WTC11 (cell line): ENCODE measurements around the gene NDUFA6.

ENCODE experiments used
- SP1 ChIP-seq: sonication (generic); formaldehyde crosslinking; conservative IDR thresholded peaks from 2 replicates; pipeline ENCODE4 v1.8.1; 2022; ENCODE audit warnings: missing genetic modification reagents
- TCF7 ChIP-seq: sonication (generic); formaldehyde crosslinking; IDR thresholded peaks from 2 replicates; pipeline ENCODE4 v1.8.0; 2022; ENCODE audit warnings: mild to moderate bottlenecking, low read depth, missing genetic modification reagents, moderate library complexity
- ZBTB21 ChIP-seq: sonication (generic); formaldehyde crosslinking; IDR thresholded peaks from 2 replicates; pipeline ENCODE4 v1.8.1; 2023; ENCODE audit warnings: mild to moderate bottlenecking, missing genetic modification reagents, borderline replicate concordance
- ZNF317 ChIP-seq: sonication (generic); formaldehyde crosslinking; IDR thresholded peaks from 2 replicates; pipeline ENCODE4 v1.8.1; 2023; ENCODE audit warnings: low read depth, mild to moderate bottlenecking, moderate library complexity, missing genetic modification reagents, borderline replicate concordance
- ZNF416 ChIP-seq: fragments of 250-450 bp; sonication (Bioruptor Pico); IDR thresholded peaks from 2 replicates; pipeline ENCODE4 v1.9.0; 2021; ENCODE audit warnings: mild to moderate bottlenecking, inconsistent platforms
- TF ChIP-seq, protein P1 (sequence below): sonication (generic); formaldehyde crosslinking; IDR thresholded peaks from 2 replicates; pipeline ENCODE4 v1.8.0; 2022; ENCODE audit warnings: mild to moderate bottlenecking, missing genetic modification reagents
- TF ChIP-seq, protein P2 (sequence below): fragments of 200-600 bp; IDR thresholded peaks from 2 replicates; pipeline ENCODE4 v1.8.0; 2022; ENCODE audit warnings: antibody characterized with exemption
- TF ChIP-seq, protein P3 (sequence below): sonication (generic); formaldehyde crosslinking; IDR thresholded peaks from 2 replicates; pipeline ENCODE4 v1.8.1; 2022; ENCODE audit warnings: low read depth, mild to moderate bottlenecking, moderate library complexity, missing genetic modification reagents, borderline replicate concordance
- TF ChIP-seq, protein P4 (sequence below): sonication (generic); formaldehyde crosslinking; IDR thresholded peaks from 2 replicates; pipeline ENCODE4 v1.8.0; 2023; ENCODE audit warnings: missing genetic modification reagents
- TF ChIP-seq, protein P5 (sequence below): sonication (generic); formaldehyde crosslinking; IDR thresholded peaks from 2 replicates; pipeline ENCODE4 v1.8.1; 2023; ENCODE audit warnings: mild to moderate bottlenecking, missing genetic modification reagents, borderline replicate concordance

DNA sequence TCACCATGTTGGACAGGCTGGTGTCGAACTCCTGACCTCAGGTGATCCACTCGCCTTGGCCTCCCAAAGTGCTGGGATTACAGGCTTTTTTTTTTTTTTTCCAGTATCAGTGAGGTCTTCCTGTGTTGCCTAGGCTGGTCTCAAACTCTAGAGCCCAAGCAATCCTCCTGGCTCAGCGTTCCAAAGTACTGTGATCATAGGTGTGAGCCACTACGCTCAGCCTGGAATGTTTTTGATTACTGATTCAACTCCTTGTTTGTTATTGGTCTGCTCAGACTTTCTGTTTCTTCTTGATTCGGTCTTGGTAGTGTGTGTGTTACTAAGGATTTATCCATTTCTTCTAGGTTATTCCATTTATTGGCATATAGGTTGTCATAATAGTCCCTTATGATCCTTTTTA lies 51.3 kb downstream of the NDUFA6 start:
- TF ChIP-seq, protein P1, sequence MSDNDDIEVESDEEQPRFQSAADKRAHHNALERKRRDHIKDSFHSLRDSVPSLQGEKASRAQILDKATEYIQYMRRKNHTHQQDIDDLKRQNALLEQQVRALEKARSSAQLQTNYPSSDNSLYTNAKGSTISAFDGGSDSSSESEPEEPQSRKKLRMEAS (CRISPR knock-in tag), result no peak
- TF ChIP-seq ZBTB21 (CRISPR knock-in tag) (no peak), SP1 (CRISPR knock-in tag) (no peak), ZNF317 (CRISPR knock-in tag) (no peak), ZNF416 (CRISPR knock-in tag) (no peak), TCF7 (no peak)
- TF ChIP-seq, protein P2, sequence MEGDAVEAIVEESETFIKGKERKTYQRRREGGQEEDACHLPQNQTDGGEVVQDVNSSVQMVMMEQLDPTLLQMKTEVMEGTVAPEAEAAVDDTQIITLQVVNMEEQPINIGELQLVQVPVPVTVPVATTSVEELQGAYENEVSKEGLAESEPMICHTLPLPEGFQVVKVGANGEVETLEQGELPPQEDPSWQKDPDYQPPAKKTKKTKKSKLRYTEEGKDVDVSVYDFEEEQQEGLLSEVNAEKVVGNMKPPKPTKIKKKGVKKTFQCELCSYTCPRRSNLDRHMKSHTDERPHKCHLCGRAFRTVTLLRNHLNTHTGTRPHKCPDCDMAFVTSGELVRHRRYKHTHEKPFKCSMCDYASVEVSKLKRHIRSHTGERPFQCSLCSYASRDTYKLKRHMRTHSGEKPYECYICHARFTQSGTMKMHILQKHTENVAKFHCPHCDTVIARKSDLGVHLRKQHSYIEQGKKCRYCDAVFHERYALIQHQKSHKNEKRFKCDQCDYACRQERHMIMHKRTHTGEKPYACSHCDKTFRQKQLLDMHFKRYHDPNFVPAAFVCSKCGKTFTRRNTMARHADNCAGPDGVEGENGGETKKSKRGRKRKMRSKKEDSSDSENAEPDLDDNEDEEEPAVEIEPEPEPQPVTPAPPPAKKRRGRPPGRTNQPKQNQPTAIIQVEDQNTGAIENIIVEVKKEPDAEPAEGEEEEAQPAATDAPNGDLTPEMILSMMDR, result no peak
- TF ChIP-seq, protein P3, sequence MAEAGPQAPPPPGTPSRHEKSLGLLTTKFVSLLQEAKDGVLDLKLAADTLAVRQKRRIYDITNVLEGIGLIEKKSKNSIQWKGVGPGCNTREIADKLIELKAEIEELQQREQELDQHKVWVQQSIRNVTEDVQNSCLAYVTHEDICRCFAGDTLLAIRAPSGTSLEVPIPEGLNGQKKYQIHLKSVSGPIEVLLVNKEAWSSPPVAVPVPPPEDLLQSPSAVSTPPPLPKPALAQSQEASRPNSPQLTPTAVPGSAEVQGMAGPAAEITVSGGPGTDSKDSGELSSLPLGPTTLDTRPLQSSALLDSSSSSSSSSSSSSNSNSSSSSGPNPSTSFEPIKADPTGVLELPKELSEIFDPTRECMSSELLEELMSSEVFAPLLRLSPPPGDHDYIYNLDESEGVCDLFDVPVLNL (CRISPR knock-in tag), result no peak
- TF ChIP-seq, protein P4, sequence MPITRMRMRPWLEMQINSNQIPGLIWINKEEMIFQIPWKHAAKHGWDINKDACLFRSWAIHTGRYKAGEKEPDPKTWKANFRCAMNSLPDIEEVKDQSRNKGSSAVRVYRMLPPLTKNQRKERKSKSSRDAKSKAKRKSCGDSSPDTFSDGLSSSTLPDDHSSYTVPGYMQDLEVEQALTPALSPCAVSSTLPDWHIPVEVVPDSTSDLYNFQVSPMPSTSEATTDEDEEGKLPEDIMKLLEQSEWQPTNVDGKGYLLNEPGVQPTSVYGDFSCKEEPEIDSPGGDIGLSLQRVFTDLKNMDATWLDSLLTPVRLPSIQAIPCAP (CRISPR knock-in tag), result no peak
- TF ChIP-seq, protein P5, sequence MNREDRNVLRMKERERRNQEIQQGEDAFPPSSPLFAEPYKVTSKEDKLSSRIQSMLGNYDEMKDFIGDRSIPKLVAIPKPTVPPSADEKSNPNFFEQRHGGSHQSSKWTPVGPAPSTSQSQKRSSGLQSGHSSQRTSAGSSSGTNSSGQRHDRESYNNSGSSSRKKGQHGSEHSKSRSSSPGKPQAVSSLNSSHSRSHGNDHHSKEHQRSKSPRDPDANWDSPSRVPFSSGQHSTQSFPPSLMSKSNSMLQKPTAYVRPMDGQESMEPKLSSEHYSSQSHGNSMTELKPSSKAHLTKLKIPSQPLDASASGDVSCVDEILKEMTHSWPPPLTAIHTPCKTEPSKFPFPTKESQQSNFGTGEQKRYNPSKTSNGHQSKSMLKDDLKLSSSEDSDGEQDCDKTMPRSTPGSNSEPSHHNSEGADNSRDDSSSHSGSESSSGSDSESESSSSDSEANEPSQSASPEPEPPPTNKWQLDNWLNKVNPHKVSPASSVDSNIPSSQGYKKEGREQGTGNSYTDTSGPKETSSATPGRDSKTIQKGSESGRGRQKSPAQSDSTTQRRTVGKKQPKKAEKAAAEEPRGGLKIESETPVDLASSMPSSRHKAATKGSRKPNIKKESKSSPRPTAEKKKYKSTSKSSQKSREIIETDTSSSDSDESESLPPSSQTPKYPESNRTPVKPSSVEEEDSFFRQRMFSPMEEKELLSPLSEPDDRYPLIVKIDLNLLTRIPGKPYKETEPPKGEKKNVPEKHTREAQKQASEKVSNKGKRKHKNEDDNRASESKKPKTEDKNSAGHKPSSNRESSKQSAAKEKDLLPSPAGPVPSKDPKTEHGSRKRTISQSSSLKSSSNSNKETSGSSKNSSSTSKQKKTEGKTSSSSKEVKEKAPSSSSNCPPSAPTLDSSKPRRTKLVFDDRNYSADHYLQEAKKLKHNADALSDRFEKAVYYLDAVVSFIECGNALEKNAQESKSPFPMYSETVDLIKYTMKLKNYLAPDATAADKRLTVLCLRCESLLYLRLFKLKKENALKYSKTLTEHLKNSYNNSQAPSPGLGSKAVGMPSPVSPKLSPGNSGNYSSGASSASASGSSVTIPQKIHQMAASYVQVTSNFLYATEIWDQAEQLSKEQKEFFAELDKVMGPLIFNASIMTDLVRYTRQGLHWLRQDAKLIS, result no peak
